Activated naive CD8-positive, alpha-beta T cell (primary cell): ENCODE data around the gene EVL.
A peak's percentile ranks its signal among the peaks of the same experiment; 100 is the strongest.

Source experiments
- H3K27ac Mint-ChIP-seq: one replicate; pipeline ENCODE4 v1.8.0; 2021; ENCODE audit warnings: mixed read lengths
- H3K27me3 Mint-ChIP-seq: one replicate; pipeline ENCODE4 v1.8.0; 2021; ENCODE audit warnings: mixed read lengths
- H3K36me3 Mint-ChIP-seq: one replicate; pipeline ENCODE4 v1.8.0; 2021; ENCODE audit warnings: mixed read lengths
- H3K4me1 Mint-ChIP-seq: one replicate; pipeline ENCODE4 v1.8.0; 2021; ENCODE audit warnings: low read depth, mixed read lengths
- H3K4me3 Mint-ChIP-seq: one replicate; pipeline ENCODE4 v1.8.0; 2021; ENCODE audit warnings: mild to moderate bottlenecking, mixed read lengths
- H3K9me3 Mint-ChIP-seq: one replicate; pipeline ENCODE4 v1.8.0; 2021; ENCODE audit warnings: low read depth, mixed read lengths

Gene EVL

DNA sequence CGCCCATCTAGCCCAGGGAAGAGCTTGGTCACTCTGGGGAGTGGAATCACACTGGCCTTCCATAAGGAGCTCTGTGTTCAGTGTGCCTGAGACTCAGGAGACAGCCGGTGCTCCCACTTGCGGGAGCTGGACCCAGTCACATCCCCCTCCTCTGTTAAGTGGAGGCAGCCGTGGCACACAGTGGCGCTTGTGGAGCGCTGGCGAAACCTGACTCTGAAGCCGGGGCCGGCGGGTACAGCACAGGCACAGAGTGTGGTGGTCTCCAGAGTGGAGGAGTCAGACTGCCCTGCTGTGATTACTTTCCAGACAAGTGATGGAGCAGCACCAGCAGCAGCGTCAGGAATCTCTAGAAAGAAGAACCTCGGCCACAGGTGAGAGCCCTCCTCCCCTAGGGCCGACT lies 61.2 kb downstream of the EVL start:
- Mint-ChIP-seq H3K4me1 (peaks cover 4% of the 10 kb centered on the region), H3K27me3 (no peaks in the 10 kb centered on the region), H3K27ac (peak overlapping the region; percentile 50)

DNA sequence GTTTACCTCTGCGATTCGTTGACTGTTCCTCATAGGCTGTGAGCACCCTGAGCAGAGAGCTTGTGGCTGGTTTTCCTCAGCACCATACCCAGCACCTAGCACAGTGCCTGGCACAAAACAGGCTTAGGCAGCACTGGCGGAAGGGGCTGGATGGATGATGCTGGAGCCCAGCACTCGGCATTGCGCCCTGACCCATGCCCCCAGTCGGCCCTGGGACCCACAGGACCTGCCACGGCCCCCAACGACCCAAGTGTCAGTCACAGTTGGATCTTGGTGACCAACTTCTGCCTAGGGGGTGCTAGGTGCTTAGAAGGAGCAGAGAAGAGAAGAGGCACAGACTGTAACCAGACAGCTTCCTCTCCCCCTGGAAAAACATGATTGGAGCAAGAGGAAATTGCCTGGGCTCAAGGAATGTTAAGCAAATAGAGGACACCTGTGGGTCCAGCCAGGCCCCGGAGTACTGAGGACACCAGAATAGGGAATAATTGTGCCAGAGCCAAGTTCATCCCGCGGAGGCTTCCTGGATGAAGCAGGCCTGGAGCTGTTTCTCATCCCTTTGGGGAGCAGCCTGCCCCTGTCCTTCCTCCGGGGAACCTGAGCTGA lies 62.7 kb downstream of the EVL start:
- peak overlapping the region; percentile 86 for H3K27ac Mint-ChIP-seq
- no peaks in the 10 kb centered on the region for H3K9me3 Mint-ChIP-seq
- H3K27me3 Mint-ChIP-seq, result no peaks in the 10 kb centered on the region
- H3K4me3 Mint-ChIP-seq, result no peak overlapping the region
- peaks cover 5% of the 10 kb centered on the region for H3K4me1 Mint-ChIP-seq
- peaks cover 6% of the 10 kb centered on the region for H3K36me3 Mint-ChIP-seq

More for the DNA sequence above, 61.2 kb downstream of the EVL start:
- H3K9me3 Mint-ChIP-seq, result no peaks in the 10 kb centered on the region
- peaks cover 6% of the 10 kb centered on the region for H3K36me3 Mint-ChIP-seq
- no peak overlapping the region for H3K4me3 Mint-ChIP-seq

DNA sequence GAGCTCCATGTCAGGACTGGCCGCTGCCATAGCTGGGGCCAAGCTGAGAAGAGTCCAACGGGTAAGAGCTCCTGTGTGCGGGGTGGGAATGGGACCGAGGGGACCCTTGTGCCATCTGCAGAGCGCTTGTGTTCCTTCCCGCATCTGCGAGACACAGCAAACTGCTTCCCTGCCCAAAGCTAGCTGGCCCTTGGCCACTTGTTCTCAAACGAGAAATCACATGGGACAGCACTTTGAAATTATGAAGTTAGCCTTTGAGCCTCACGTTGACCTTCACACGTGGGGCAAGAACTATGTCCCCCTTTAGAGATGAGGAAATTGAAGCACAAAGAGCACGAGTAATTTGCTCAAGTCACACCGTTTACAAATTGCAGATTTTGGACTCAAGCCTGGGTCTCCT lies 63.5 kb downstream of the EVL start:
- H3K4me1 Mint-ChIP-seq, result peaks cover 4% of the 10 kb centered on the region
- H3K9me3 Mint-ChIP-seq, result no peaks in the 10 kb centered on the region

DNA sequence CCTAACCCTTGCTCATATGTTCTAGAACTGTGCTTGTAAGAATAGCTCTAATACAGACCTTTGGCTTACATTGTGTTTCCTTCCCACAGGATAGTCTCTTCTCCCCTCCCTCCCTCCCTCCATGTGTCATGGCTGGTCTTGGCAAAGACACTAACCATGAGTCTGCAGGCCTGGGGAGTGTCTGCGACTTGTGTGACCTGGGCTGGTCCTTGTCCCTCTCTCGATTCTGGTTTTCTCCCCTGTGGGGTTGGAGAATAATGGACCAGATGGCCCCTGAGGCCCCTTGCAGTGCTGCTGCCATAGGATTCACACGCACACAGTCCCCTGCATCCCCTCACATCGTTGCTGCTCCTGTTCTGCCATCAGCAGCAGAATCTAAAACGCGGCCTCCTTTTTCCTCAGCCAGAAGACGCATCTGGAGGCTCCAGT lies 64.0 kb downstream of the EVL start:
- Mint-ChIP-seq H3K4me3 (no peak overlapping the region), H3K27ac (no peak overlapping the region), H3K9me3 (no peaks in the 10 kb centered on the region), H3K36me3 (peaks cover 6% of the 10 kb centered on the region), H3K4me1 (peaks cover 4% of the 10 kb centered on the region), H3K27me3 (no peaks in the 10 kb centered on the region)

More for the DNA sequence above, 63.5 kb downstream of the EVL start:
- Mint-ChIP-seq H3K27me3 (no peaks in the 10 kb centered on the region), H3K36me3 (peaks cover 6% of the 10 kb centered on the region), H3K27ac (no peak overlapping the region), H3K4me3 (no peak overlapping the region)

DNA sequence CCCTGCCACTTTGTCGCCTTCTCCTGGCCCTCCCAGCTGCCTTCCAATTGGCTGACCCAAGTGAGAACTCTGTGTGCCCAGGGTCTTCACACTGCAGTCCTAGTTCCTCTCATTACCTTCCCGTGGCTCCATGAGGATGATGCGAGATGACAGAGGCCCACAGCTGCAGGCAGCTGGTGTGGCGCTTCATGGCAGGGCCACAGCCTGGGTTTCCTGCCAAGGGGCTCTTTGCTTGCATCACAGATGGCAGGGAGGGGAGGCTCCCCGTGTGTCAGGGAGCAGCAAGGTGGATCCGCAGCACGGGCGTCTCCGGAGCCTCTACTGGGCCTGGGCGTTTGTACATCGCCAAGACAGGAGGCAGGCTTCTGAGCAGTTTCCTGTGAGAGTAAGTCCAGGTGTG lies 65.3 kb downstream of the EVL start:
- peaks cover 2% of the 10 kb centered on the region for H3K36me3 Mint-ChIP-seq
- H3K4me3 Mint-ChIP-seq, result no peak overlapping the region
- H3K9me3 Mint-ChIP-seq, result no peaks in the 10 kb centered on the region
- H3K27ac Mint-ChIP-seq, result peak overlapping the region; percentile 86
- H3K4me1 Mint-ChIP-seq, result peaks cover 3% of the 10 kb centered on the region
- H3K27me3 Mint-ChIP-seq, result no peaks in the 10 kb centered on the region

DNA sequence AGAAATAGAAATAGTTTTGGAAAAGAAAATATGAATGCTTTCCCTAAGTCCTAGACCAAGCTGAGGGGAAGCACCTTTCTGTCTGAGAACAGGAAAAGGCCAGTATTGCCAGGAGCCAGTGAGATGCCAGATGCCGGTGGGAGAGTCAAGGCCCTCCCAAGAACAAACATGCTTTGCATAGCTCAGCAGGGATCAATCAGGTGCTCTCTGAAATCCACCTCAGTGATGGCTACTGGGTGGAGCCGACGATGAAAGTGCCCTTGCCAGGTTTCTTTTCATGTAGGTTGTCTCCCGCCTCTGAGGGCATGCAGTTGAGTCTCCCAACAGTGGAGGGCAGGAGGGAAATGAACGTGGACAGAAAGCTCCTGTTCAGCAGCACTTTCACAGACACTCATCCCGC lies 66.0 kb downstream of the EVL start:
- Mint-ChIP-seq H3K27me3 (no peaks in the 10 kb centered on the region), H3K27ac (peak overlapping the region; percentile 86), H3K4me1 (peaks cover 3% of the 10 kb centered on the region), H3K9me3 (no peaks in the 10 kb centered on the region), H3K36me3 (peaks cover 2% of the 10 kb centered on the region), H3K4me3 (no peak overlapping the region)

DNA sequence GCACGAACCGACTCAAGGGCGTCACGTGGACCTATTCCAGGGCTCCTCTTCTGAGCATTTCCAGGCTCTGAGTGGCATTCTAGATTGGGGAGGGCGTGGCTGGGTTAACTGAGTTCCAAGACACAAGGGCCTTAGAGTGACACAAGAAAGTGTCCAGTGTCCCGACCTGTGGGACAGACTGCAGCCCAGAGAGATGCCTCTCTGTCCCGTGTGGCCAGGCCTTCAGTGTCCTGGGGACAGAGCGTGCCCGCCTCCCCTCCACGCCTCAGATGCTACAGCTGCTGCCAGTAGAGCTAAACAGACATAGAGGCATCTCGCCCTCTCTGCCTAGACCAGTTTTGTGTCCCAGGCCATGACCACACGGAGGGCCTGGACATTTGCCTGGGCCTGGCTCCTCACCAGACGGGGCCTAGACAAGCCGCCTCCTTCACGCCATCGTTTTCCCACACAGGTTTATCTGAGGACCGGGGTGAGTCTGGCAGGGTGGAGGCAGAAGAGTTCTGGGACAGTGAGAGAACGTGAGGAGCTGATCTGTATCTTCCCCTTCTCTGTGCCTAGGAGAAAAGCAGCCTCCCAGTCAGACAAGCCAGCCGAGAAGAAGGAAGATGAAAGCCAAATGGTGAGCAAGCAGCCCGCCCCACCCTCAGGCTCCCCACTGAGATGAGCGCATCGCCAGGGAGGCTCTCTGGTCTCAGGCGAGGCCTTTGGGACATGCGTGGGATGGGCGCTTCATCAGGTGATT lies 67.1 kb downstream of the EVL start:
- Mint-ChIP-seq H3K9me3 (no peaks in the 10 kb centered on the region), H3K4me1 (peaks cover 3% of the 10 kb centered on the region), H3K36me3 (peaks cover 2% of the 10 kb centered on the region), H3K4me3 (no peak overlapping the region), H3K27me3 (no peaks in the 10 kb centered on the region), H3K27ac (peak overlapping the region; percentile 64)

DNA sequence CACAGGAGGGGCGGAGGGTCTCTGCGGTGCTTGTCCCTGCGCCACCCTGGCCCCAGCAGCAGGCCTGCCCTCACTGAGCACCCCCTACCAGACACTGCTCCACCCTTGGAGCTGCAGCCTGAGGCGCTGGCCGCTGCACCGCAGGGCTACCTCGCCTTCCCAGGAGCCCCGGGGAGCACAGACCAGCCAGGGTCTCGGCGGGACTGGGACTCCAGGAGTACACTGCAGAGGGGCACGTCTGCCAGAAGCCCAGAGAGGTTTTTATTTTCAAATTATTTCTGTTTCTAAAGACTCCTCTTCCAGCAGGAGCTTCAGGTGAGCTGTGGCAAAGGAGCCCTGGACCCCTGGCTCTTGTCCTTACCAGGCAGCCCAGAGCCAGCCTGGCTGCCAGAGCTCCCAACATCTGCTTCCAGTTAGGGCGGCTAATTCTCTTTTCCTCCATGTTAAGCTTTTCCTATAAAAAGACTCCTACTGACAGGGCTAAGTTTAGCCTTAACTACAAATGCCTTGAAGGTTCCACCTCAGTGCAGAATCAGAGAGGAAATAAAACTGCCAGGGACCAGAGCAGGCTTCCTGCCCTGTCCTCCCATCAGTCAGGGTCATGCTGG lies 67.8 kb downstream of the EVL start:
- Mint-ChIP-seq H3K36me3 (peaks cover 2% of the 10 kb centered on the region), H3K4me3 (no peak overlapping the region), H3K27ac (peak overlapping the region; percentile 64), H3K27me3 (no peaks in the 10 kb centered on the region), H3K9me3 (no peaks in the 10 kb centered on the region), H3K4me1 (peaks cover 3% of the 10 kb centered on the region)

DNA sequence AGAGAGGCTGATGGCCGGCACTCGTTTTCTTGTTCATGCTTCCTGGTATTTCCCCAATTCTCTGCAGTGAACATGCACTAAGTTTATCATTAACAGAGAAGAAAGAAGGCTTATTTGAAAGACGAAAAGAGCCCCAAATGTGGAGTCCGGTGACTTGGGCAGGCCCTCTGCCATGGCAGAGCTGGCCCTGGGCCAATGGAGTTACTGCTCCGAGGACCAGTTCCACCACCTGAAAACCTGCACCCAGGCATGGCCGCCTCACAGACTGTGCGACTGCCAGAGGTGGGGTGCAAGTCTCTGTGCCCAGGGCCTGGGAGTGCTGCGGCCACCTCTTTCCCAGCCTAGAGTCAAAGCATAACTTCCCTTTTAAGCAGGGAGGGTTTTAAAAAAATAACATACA lies 69.4 kb downstream of the EVL start:
- H3K9me3 Mint-ChIP-seq, result no peaks in the 10 kb centered on the region
- peaks cover 4% of the 10 kb centered on the region for H3K4me1 Mint-ChIP-seq
- no peak overlapping the region for H3K4me3 Mint-ChIP-seq
- H3K36me3 Mint-ChIP-seq, result peaks cover 2% of the 10 kb centered on the region
- H3K27ac Mint-ChIP-seq, result peak overlapping the region; percentile 64
- H3K27me3 Mint-ChIP-seq, result no peaks in the 10 kb centered on the region

DNA sequence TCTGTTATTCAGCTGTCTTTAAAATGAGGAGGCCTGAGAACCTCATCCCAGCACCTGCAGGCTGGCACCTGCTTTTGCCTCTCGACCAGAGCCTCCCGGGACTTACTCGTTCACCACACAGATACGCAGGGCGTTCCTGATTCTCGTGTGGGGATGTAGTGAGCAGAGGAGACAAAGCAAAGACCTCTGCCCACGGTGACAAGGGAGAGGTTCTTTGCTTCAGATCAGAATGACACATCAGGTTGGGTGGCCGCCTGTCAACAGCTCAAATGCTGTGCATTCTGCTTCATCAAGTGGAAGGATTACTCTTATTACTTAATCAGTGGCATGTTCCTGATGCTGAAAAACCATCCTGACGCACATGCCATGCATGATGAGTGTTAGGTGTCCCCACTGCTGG lies 69.9 kb downstream of the EVL start:
- Mint-ChIP-seq H3K9me3 (no peaks in the 10 kb centered on the region), H3K27ac (peak overlapping the region; percentile 73), H3K36me3 (peaks cover 2% of the 10 kb centered on the region), H3K4me3 (no peak overlapping the region), H3K27me3 (no peaks in the 10 kb centered on the region), H3K4me1 (peaks cover 6% of the 10 kb centered on the region)

DNA sequence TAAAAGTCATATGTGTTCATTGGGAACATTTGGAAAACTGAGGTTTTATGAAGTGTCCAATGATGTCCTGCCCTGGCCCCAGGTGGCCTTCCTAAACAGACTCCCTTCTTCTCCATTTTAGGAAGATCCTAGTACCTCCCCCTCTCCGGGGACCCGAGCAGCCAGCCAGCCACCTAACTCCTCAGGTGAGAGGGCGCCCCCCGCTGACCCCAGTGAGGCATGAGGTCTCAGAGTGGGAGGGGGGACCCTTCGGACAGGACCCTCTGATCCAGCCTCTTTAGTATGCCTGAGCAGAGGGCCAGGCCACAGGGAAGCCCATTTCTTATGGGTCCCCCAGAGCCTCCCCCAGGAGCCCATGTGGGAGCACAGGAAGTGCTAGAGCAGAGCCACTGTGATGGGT lies 70.6 kb downstream of the EVL start:
- H3K4me3 Mint-ChIP-seq, result no peak overlapping the region
- no peaks in the 10 kb centered on the region for H3K27me3 Mint-ChIP-seq
- peaks cover 8% of the 10 kb centered on the region for H3K4me1 Mint-ChIP-seq
- peak overlapping the region; percentile 73 for H3K27ac Mint-ChIP-seq
- H3K36me3 Mint-ChIP-seq, result peaks cover 2% of the 10 kb centered on the region
- H3K9me3 Mint-ChIP-seq, result no peaks in the 10 kb centered on the region

DNA sequence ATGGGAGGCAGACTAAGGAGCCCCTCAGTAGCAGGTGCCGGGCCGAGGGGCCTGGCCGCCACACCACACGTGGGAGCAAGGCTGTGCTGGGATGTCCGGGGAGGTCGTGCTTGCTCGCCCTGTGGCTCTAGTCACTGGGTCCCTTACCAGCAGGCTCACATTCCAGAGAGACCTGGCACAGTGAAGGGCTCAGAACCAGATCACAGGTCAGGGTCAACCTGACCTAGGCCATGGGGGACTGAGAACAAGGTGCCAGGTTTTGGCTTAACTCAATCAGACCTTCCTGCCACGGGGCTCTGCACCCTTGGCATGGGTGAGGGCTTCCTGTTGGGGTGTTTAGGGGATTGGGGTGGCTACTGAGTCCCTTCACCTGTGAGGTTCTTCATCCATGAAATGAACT lies 72.0 kb downstream of the EVL start:
- H3K27ac Mint-ChIP-seq, result peak overlapping the region; percentile 78
- no peaks in the 10 kb centered on the region for H3K9me3 Mint-ChIP-seq
- H3K4me1 Mint-ChIP-seq, result peaks cover 7% of the 10 kb centered on the region
- H3K4me3 Mint-ChIP-seq, result no peak overlapping the region
- no peaks in the 10 kb centered on the region for H3K27me3 Mint-ChIP-seq
- H3K36me3 Mint-ChIP-seq, result no peaks in the 10 kb centered on the region

DNA sequence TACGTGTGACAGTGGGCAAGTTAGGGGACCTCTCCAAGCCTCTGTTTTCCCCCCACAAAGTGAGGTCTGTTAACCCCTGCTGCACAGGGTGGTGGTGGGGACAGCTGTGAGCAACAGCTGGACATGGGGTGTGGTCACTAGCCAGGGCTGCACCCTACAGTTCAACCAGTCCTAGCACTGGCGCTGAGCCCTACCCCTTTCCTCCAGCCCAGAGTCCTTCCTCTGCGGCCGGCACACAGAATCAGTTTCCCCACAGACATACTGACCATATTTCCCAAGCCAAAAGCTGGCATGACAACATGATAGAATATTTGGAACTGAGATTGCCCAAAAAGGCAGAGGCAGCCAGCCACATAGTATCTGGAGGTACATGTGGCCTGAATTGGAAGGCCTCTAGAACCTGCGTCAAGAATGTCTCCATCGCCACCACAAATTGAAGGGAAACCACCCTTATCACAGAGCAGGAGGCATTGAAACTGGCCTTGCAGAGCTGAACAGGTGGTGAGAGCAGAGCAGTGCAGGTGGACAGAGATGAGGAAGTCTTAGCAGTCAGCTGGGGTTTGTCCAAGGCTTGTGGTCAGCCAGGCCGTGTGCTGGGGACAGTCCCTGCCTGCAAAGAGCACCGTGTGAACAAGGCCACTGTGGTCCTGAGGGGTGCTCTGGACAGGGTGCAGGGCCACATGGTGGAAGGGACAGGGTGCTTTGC lies 73.0 kb downstream of the EVL start:
- Mint-ChIP-seq H3K36me3 (no peaks in the 10 kb centered on the region), H3K27ac (peak overlapping the region; percentile 54)

DNA sequence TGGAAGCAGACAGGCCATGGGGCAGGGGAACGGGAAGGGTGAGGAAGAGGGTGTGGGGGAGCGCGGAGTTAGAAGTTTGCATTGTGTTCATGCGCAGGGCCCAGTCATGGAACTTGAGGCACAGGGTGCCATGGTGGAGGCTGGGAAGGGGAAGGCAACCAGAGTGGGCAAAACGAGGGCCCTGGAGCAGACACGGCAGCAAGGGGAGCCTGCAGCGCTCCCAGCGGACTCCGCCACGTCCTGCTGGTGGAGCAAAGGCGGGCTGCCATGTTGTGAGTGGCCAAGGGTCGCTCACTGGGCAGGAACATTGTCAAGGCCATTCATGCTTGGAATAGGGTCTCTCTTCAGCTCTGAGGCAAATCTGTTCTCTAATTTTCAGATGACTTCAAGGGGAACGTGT lies 73.7 kb downstream of the EVL start:
- peaks cover 8% of the 10 kb centered on the region for H3K4me1 Mint-ChIP-seq
- H3K27ac Mint-ChIP-seq, result peak overlapping the region; percentile 74
- H3K9me3 Mint-ChIP-seq, result no peaks in the 10 kb centered on the region
- no peaks in the 10 kb centered on the region for H3K27me3 Mint-ChIP-seq
- H3K36me3 Mint-ChIP-seq, result no peaks in the 10 kb centered on the region
- H3K4me3 Mint-ChIP-seq, result no peak overlapping the region

More for the DNA sequence above, 73.0 kb downstream of the EVL start:
- Mint-ChIP-seq H3K9me3 (no peaks in the 10 kb centered on the region), H3K4me1 (peaks cover 10% of the 10 kb centered on the region), H3K4me3 (no peak overlapping the region), H3K27me3 (no peaks in the 10 kb centered on the region)
